Measurements from ENCODE around the gene TSPAN4.

DNA sequence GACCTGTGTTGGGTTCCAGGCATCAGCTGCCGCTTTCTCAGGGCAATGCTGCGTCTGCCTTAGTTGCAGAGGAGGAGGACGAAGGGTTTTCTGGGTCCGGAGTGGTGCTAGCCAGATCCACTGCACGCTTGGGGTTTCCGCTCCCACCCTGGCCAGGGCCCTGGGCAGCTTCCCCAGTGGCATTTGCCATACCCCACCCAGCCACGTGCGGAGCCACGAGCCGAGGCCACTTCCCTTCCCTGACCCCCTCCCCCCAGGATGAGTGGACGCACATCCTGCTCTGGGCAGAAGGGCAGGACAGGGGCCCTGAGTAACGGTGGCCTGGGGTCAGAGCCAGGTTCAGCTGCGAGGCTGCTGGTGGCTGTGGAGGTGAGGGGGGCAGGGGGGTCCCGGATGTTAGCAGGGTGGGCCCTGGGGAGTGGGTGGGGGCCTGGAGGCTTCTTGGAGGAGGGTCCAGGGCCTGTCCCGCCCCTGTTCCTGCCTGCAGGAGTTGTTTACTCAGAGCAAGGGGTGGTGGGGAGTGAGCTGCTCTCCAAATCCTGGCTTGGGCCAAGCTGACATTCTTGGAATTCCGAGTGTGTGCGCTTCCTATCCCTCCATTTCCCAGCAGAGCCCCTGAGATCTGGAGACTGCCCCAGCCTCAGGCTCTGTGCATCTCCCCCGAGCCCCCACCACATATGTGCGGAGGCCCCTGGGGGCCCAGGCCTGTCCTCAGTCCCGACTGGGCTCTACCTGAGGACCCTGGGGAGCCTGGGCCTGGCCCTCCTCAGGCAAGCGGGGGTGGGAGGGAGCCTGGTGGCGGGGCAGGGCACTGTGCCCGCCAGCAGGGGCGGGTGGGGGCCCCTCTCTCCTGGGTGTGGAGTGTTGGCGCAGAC, 1.4 kb downstream of the TSPAN4 start:
- TF ChIP-seq, protein P1, sequence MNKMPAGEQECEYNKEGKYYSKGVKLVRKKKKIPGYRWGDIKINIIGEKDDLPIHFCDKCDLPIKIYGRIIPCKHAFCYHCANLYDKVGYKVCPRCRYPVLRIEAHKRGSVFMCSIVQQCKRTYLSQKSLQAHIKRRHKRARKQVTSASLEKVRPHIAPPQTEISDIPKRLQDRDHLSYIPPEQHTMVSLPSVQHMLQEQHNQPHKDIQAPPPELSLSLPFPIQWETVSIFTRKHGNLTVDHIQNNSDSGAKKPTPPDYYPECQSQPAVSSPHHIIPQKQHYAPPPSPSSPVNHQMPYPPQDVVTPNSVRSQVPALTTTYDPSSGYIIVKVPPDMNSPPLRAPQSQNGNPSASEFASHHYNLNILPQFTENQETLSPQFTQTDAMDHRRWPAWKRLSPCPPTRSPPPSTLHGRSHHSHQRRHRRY (tag by site-specific recombination; IDR thresholded peaks at IDR 0.05): no peak
- TF ChIP-seq, protein P2, sequence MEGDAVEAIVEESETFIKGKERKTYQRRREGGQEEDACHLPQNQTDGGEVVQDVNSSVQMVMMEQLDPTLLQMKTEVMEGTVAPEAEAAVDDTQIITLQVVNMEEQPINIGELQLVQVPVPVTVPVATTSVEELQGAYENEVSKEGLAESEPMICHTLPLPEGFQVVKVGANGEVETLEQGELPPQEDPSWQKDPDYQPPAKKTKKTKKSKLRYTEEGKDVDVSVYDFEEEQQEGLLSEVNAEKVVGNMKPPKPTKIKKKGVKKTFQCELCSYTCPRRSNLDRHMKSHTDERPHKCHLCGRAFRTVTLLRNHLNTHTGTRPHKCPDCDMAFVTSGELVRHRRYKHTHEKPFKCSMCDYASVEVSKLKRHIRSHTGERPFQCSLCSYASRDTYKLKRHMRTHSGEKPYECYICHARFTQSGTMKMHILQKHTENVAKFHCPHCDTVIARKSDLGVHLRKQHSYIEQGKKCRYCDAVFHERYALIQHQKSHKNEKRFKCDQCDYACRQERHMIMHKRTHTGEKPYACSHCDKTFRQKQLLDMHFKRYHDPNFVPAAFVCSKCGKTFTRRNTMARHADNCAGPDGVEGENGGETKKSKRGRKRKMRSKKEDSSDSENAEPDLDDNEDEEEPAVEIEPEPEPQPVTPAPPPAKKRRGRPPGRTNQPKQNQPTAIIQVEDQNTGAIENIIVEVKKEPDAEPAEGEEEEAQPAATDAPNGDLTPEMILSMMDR (tag by site-specific recombination; IDR thresholded peaks at IDR 0.05): no peak
- no peak for TF ChIP-seq ZNF274 (IDR thresholded peaks at IDR 0.05; ENCODE audit: low read length)
- TF ChIP-seq ZNF274 (tag by site-specific recombination; IDR thresholded peaks at IDR 0.05; ENCODE audit: borderline replicate concordance): no peak
- TF ChIP-seq ZNF610 (tag by site-specific recombination; IDR thresholded peaks at IDR 0.05; ENCODE audit: borderline replicate concordance): no peak
- no peak for TF ChIP-seq GFI1B (tag by site-specific recombination; IDR thresholded peaks at IDR 0.05)
- TF ChIP-seq ZNF747 (tag by site-specific recombination; IDR thresholded peaks at IDR 0.05): no peak
- no peak for TF ChIP-seq ZNF426 (tag by site-specific recombination; IDR thresholded peaks at IDR 0.05)

Measured in HEK293 (cell line).